HCT116 (cell line): ENCODE measurements around the gene CDHR5.

Experiments
- CTCF ChIP-seq, 3 experiments: fragments of 200-600 bp in 1 of 3; sonication (generic) in 1 of 3; IDR thresholded peaks in 2 of 3; conservative IDR thresholded peaks in 1 of 3; 2 replicates each; pipeline ENCODE4 v1.5.1; 2012 to 2017; ENCODE audit warnings: low read depth in 2 of 3, low read length in 2 of 3, antibody characterized with exemption in 1 of 3, borderline replicate concordance in 1 of 3, control low read depth in 1 of 3, mild to moderate bottlenecking in 1 of 3, mixed read lengths in 1 of 3, mixed run types in 1 of 3, moderate library complexity in 1 of 3; ENCODE audit not compliant: insufficient read depth in 1 of 3
- EZH2phosphoT487 ChIP-seq: fragments of 200-600 bp; IDR thresholded peaks from 2 replicates; pipeline ENCODE4 v1.6.1; 2018; ENCODE audit warnings: antibody characterized with exemption, borderline replicate concordance
- JUND ChIP-seq: IDR thresholded peaks from 2 replicates; pipeline ENCODE4 v1.6.1; 2012
- POLR2AphosphoS5 ChIP-seq: IDR thresholded peaks from 2 replicates; pipeline ENCODE4 v1.6.1; 2011; ENCODE audit warnings: mild to moderate bottlenecking, low read depth, low read length, moderate library complexity

GRCh38 chr11:603154-603553 lies 21.6 kb downstream of the CDHR5 start:
- TF ChIP-seq CTCF (IDR thresholded peaks at IDR 0.05 in 2 of 3, conservative IDR thresholded peaks at IDR 0.05 in 1 of 3; ENCODE audit: borderline replicate concordance in 1 of 3, insufficient read depth in 1 of 3, low read depth in 2 of 3, low read length in 2 of 3) (no peak), JUND (no peak), POLR2AphosphoS5 (no peak), EZH2phosphoT487 (no peak)
